DND-41 (cell line): Measurements from ENCODE around the gene ABCA2.

Source experiments
- ATAC-seq: fragments of 200-7000 bp; cut with Tn5 transposase; 3 replicates; pipeline ENCODE4 v1.9.1; 2021; ENCODE audit warnings: low read depth; ENCODE audit not compliant: insufficient read depth
- DNase-seq: peaks from one replicate; pipeline ENCODE4 v3.0.0-alpha.2; 2020
- H2AFZ ChIP-seq: 2 replicates; pipeline ENCODE4 v1.6.0; 2012; ENCODE audit warnings: low read depth, low read length
- H3K27ac ChIP-seq: 2 replicates; pipeline ENCODE4 v1.5.1; 2012; ENCODE audit warnings: low read length, inconsistent platforms
- H3K27me3 ChIP-seq: fragments of 200-600 bp; sonication (generic); 2 replicates; pipeline ENCODE4 v1.6.0; 2012; ENCODE audit warnings: low read length, mild to moderate bottlenecking, inconsistent platforms; ENCODE audit not compliant: insufficient read depth, poor library complexity
- H3K36me3 ChIP-seq: 2 replicates; pipeline ENCODE4 v1.5.1; 2012; ENCODE audit warnings: low read length, inconsistent platforms; ENCODE audit not compliant: insufficient read depth
- H3K4me1 ChIP-seq: 2 replicates; pipeline ENCODE4 v1.5.1; 2012; ENCODE audit warnings: mild to moderate bottlenecking, low read length; ENCODE audit not compliant: insufficient read depth
- H3K4me2 ChIP-seq: 2 replicates; pipeline ENCODE4 v1.6.0; 2012; ENCODE audit warnings: mild to moderate bottlenecking, moderate library complexity, low read length, inconsistent platforms; ENCODE audit not compliant: insufficient read depth
- H3K4me3 ChIP-seq, 2 experiments: fragments of 200-600 bp in 1 of 2; shearing (Covaris generic) in 1 of 2; 2 replicates each; pipeline ENCODE4 v1.5.1; 2012 to 2016; ENCODE audit warnings: inconsistent platforms in 2 of 2, low read length in 2 of 2, mild to moderate bottlenecking in 2 of 2, low read depth in 1 of 2, moderate library complexity in 1 of 2
- H3K79me2 ChIP-seq: 2 replicates; pipeline ENCODE4 v1.6.0; 2012; ENCODE audit warnings: low read length, inconsistent platforms; ENCODE audit not compliant: insufficient read depth
- H3K9ac ChIP-seq: 2 replicates; pipeline ENCODE4 v1.6.0; 2012; ENCODE audit warnings: low read depth, mild to moderate bottlenecking, inconsistent platforms, low read length, moderate library complexity
- H3K9me3 ChIP-seq: 2 replicates; pipeline ENCODE4 v1.5.1; 2012; ENCODE audit warnings: low read length, moderate library complexity, mild to moderate bottlenecking, inconsistent platforms; ENCODE audit not compliant: insufficient read depth, severe bottlenecking
- H4K20me1 ChIP-seq: 2 replicates; pipeline ENCODE4 v1.6.0; 2012; ENCODE audit warnings: low read length; ENCODE audit not compliant: insufficient read depth
- CTCF ChIP-seq: IDR thresholded peaks from 2 replicates; pipeline ENCODE4 v1.5.1; 2012; ENCODE audit warnings: borderline replicate concordance, low read length, moderate library complexity, mild to moderate bottlenecking; ENCODE audit not compliant: poor library complexity, severe bottlenecking; ENCODE audit errors: extremely low read depth
- EZH2 ChIP-seq: IDR thresholded peaks from 3 replicates; pipeline ENCODE4 v1.6.1; 2012; ENCODE audit warnings: borderline replicate concordance, low read depth, mild to moderate bottlenecking, moderate library complexity, low read length, inconsistent platforms; ENCODE audit not compliant: severe bottlenecking

Gene ABCA2

GRCh38 chr9:137071282-137071681, 43.2 kb upstream of the ABCA2 start:
- Histone ChIP-seq H3K27ac (peak overlapping the region; percentile 32), H2AFZ (peak overlapping the region; percentile 62; the same call in 1 of the 2 replicates), H3K79me2 (peaks cover 16% of the 10 kb centered on the region), H3K9ac (peak overlapping the region; percentile 60), H3K4me2 (peak overlapping the region; percentile 97), H3K27me3 (no peaks in the 10 kb centered on the region), H3K4me3 (peak overlapping the region; percentile 9 to 76; a peak in 3 of 4 replicates), H3K4me1 (peaks cover 37% of the 10 kb centered on the region), H3K36me3 (peaks cover 4% of the 10 kb centered on the region; the same call in 1 of the 2 replicates), H4K20me1 (peaks cover 26% of the 10 kb centered on the region), H3K9me3 (no peaks in the 10 kb centered on the region)
- ATAC-seq (no peak), DNase-seq (no peak)
- TF ChIP-seq CTCF (no peak), EZH2 (no peak)

GRCh38 chr9:137070906-137071275, 42.9 kb upstream of the ABCA2 start:
- no peak for ATAC-seq
- peak overlapping the region; percentile 32 for H3K27ac ChIP-seq
- peaks cover 16% of the 10 kb centered on the region for H3K79me2 ChIP-seq

GRCh38 chr9:137070201-137070905, 42.3 kb upstream of the ABCA2 start, which contains the start of gene SAPCD2:
TSS of gene SAPCD2 (minus strand) at chr9:137070557. CDS start at chr9:137070460, 97 bp downstream.
- H3K9me3 ChIP-seq, result no peaks in the 10 kb centered on the region
- H3K79me2 ChIP-seq, result peaks cover 16% of the 10 kb centered on the region
- ATAC-seq, result peak; percentile 86
- H3K4me2 ChIP-seq, result peak within 1 kb of the TSS; percentile 97
- peak; percentile 89 for DNase-seq
- peaks cover 34% of the 10 kb centered on the region for H4K20me1 ChIP-seq
- peak within 1 kb of the TSS; percentile 60 for H3K9ac ChIP-seq
- peaks cover 13% of the 10 kb centered on the region for H3K36me3 ChIP-seq
- peak within 1 kb of the TSS; percentile 70 for H2AFZ ChIP-seq
- peak within 1 kb of the TSS; percentile 32 for H3K27ac ChIP-seq
- TF ChIP-seq CTCF (no peak), EZH2 (no peak)
- H3K4me1 ChIP-seq, result peaks cover 37% of the 10 kb centered on the region
- no peaks in the 10 kb centered on the region for H3K27me3 ChIP-seq
- peak within 1 kb of the TSS; percentile 53 to 76; a peak in 3 of 4 replicates for H3K4me3 ChIP-seq

More at GRCh38 chr9:137070906-137071275, 42.9 kb upstream of the ABCA2 start:
- peak overlapping the region; percentile 60 for H3K9ac ChIP-seq
- H2AFZ ChIP-seq, result peak overlapping the region; percentile 62
- H3K4me1 ChIP-seq, result peaks cover 37% of the 10 kb centered on the region
- H3K36me3 ChIP-seq, result peaks cover 8% of the 10 kb centered on the region
- peaks cover 29% of the 10 kb centered on the region for H4K20me1 ChIP-seq
- H3K9me3 ChIP-seq, result no peaks in the 10 kb centered on the region
- H3K4me3 ChIP-seq, result peak overlapping the region; percentile 9 to 76; a peak in 3 of 4 replicates
- H3K4me2 ChIP-seq, result peak overlapping the region; percentile 97
- no peak for DNase-seq
- no peaks in the 10 kb centered on the region for H3K27me3 ChIP-seq
- TF ChIP-seq EZH2 (no peak), CTCF (no peak)
